Activated CD4-positive, alpha-beta T cell treated with anti-CD3 and anti-CD28 coated beads, Interleukin-2, amount 10 ng/mL, durations not matched to agents 24 days and 14 days (primary cell): ENCODE measurements around the gene HTR3B. TPM values are rescaled to one million over a fixed set of nuclear protein-coding genes. Genes with fewer than 3 reads are reported as not detected.
"Not testable (repeated sequence)": the region's sequence is repeated elsewhere in the genome, so short reads cannot be mapped to it uniquely, and the experiment has no call there.

Experiments used
- DNase-seq: peaks from one replicate; pipeline ENCODE4 v3.0.0; 2022
- H3K27ac Mint-ChIP-seq: one replicate; pipeline ENCODE4 v1.8.0; 2022; ENCODE audit warnings: mild to moderate bottlenecking, mixed read lengths
- H3K27me3 Mint-ChIP-seq: one replicate; pipeline ENCODE4 v1.8.0; 2022; ENCODE audit warnings: mixed read lengths
- H3K36me3 Mint-ChIP-seq: one replicate; pipeline ENCODE4 v1.8.0; 2022; ENCODE audit warnings: low read depth, mild to moderate bottlenecking, mixed read lengths
- H3K4me1 Mint-ChIP-seq: one replicate; pipeline ENCODE4 v1.8.0; 2021; ENCODE audit warnings: mixed read lengths
- H3K4me3 Mint-ChIP-seq: one replicate; pipeline ENCODE4 v1.8.0; 2022; ENCODE audit warnings: mild to moderate bottlenecking, moderate library complexity, mixed read lengths
- H3K9me3 Mint-ChIP-seq: one replicate; pipeline ENCODE4 v1.8.0; 2021; ENCODE audit warnings: mixed read lengths
- intact Hi-C: fragments of 100-400 bp; cut with micrococcal nuclease; formaldehyde crosslinking; loops from one replicate; pipeline ENCODE4 v1.15.1; 2023
- total RNA-seq: library from RNA; stranded (reverse); gene quantifications from 2 replicates; pipeline ENCODE4 v1.2.3, GENCODE V29; 2022

HTR3B gene
- total RNA-seq, 1 donor from 2014 or later = not detected

DNA sequence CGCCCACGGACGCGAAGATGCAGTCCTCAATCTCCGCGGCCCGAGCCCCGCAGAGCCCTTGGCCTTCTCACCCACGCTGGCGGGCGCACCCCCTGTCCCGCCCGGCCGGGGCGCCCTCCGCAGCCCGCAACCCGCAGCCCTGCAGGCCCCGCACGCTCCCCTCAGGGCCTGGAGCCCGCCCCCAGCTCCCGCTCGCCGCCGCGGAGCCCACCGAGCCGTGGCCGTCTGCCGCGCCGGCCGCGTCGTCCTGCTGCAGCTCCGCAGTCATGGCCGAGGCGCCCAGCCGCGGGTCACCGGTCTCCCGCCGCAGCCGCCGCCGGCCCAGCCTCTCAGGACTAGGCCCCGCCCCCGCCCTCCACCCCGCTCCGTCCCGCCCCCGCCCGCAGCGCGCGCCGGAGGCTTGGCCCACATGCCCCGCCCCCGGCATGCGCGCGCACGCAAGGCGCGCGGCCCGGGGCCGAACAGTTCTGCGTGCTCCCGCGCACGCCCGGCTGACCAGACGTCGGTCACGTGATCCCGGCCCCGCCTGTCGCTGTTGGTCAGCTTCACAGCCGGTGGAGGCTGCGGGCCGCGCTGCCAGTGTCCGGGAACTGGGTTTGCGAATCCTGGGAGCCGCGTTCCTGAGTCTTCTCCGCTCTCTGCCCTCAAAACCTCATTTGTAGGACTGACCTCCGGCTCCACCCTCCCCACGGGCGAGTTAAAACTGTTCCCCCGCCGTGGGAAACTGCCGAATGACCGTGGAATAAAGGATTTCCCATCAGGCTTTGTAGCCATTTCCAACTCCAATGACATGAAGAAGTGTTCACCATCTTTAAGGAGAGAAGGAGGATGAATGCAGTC, 29.1 kb upstream of the HTR3B start, which contains the start of gene USP28:
Gene USP28, minus strand, starts transcription at position 339 of the 840 bp plus-strand sequence. Its CDS starts 71 bp downstream, at position 268.
- H3K4me3 Mint-ChIP-seq = peak within 1 kb of the TSS; percentile 91
- peak within 1 kb of the TSS; percentile 96 for H3K27ac Mint-ChIP-seq
- peak; percentile 95 for DNase-seq
- H3K27me3 Mint-ChIP-seq = no peaks in the 10 kb centered on the region
- no peaks in the 10 kb centered on the region for H3K9me3 Mint-ChIP-seq
- H3K4me1 Mint-ChIP-seq = peaks cover 47% of the 10 kb centered on the region
- peaks cover 18% of the 10 kb centered on the region for H3K36me3 Mint-ChIP-seq
- intact Hi-C loops = loop anchor here (1.0 to 10.0 kb wide), 4 partner anchors 103 to 561 kb away; partner anchors contain the start of genes C11orf71, RBM7, TTC12 and ZW10

GRCh38 chr11:113876074-113876797, 28.4 kb upstream of the HTR3B start:
- DNase-seq = peak; percentile 60
- no peaks in the 10 kb centered on the region for H3K9me3 Mint-ChIP-seq
- intact Hi-C loops = loop anchor here (10.0 kb wide), 1 partner anchor 289 kb away; no protein-coding TSS in a partner anchor
- H3K27ac Mint-ChIP-seq = peak overlapping the region; percentile 96
- peaks cover 12% of the 10 kb centered on the region for H3K36me3 Mint-ChIP-seq
- peak overlapping the region; percentile 91 for H3K4me3 Mint-ChIP-seq
- H3K4me1 Mint-ChIP-seq = peaks cover 41% of the 10 kb centered on the region
- no peaks in the 10 kb centered on the region for H3K27me3 Mint-ChIP-seq

DNA sequence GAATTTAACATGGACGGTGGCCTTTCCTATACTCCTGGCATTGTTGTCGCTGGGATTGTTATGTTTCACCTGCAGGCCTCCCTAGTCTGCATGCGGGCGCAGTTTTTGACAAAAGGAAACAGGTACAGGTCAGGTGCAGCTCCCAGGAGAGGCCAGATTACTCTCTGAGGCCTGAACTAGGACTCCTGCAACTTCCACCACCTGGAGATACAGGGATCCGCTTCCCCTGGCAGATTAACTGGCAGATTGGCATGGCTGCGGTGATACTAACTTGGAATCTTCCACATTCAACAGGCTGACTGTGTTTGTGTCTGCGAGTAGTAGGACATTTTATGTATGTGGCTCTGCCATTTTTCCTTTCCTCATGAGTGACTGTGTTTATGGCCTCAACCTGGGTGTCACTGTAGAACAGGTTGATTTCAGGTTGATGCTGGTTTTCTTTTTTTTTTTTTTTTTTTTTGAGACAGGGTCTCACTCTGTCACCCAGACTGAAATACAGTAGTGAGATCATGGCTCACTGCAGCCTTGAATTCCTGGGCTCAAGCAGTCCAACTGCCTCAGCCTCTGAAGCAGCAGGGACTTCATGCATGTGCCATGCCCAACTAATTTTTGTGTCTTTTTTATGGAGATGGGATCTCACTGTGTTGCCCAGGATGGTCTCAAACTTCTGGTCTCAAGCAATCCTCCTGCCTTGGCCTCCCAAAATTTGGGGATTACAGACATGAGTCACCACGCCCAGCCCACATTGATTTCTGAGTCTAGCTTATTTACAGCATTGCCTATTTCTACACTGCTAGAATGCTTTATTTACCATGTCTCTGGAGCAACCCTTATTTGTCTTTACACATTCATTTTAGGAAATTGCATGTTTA, 27.6 kb upstream of the HTR3B start:
- DNase-seq = peak; percentile 61
- intact Hi-C loops = loop anchor here (10.0 kb wide), 1 partner anchor 288 kb away; no protein-coding TSS in a partner anchor
- no peak overlapping the region for H3K27ac Mint-ChIP-seq
- H3K4me3 Mint-ChIP-seq = peak overlapping the region; percentile 91
- no peaks in the 10 kb centered on the region for H3K9me3 Mint-ChIP-seq
- H3K36me3 Mint-ChIP-seq = peaks cover 9% of the 10 kb centered on the region
- H3K4me1 Mint-ChIP-seq = peaks cover 36% of the 10 kb centered on the region
- peaks cover under 1% of the 10 kb centered on the region for H3K27me3 Mint-ChIP-seq

DNA sequence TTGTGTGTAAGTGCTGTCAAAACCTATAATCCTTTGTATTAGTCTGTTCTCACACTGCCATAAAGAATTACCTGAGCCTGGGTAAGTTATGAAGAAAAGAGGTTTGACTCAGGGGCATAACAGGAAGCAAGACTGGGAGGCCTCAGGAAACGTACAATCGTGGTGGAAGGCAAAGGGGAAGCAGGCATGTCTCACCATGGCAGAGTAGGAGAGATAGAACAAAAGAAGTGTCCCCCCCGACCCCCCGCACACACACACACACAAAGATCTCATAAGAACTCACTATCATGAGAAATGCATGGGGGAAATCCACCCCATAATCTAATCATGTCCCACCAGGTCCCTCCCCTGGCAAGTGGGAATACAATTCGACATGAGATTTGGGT, 26.9 kb upstream of the HTR3B start:
- intact Hi-C loops = loop anchor here (10.0 kb wide), 1 partner anchor 287 kb away; no protein-coding TSS in a partner anchor
- peaks cover 31% of the 10 kb centered on the region for H3K4me1 Mint-ChIP-seq
- H3K27me3 Mint-ChIP-seq = peaks cover 2% of the 10 kb centered on the region
- H3K27ac Mint-ChIP-seq = peak overlapping the region; percentile 22
- H3K4me3 Mint-ChIP-seq = no peak overlapping the region
- peaks cover 5% of the 10 kb centered on the region for H3K36me3 Mint-ChIP-seq
- DNase-seq = no peak
- H3K9me3 Mint-ChIP-seq = no peaks in the 10 kb centered on the region

DNA sequence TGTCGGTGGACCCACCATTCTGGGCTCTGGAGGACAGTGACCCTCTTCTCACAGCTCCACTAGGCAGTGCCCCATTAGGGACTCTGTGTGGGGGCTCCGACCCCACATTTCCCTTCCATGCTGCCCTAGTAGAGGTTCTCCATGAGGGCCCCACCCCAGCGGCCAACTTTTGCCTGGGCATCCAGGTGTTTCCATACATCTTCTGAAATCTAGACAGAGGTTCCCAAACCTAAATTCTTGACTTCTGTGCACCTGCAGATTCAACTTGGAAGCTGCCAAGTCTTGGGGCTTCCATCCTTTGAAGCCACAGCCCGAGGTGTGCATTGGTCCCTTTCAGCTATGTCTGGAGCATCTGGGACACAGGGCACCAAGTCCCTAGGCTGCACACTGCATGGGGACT, 25.1 kb upstream of the HTR3B start:
- not testable (repeated sequence) for DNase-seq, H3K9me3 Mint-ChIP-seq, H3K27ac Mint-ChIP-seq, H3K36me3 Mint-ChIP-seq, H3K27me3 Mint-ChIP-seq, H3K4me3 Mint-ChIP-seq
- intact Hi-C loops = loop anchor here (10.0 kb wide), 1 partner anchor 285 kb away; no protein-coding TSS in a partner anchor
- H3K4me1 Mint-ChIP-seq = peaks cover 20% of the 10 kb centered on the region

GRCh38 chr11:113880971-113881370, 23.6 kb upstream of the HTR3B start:
- DNase-seq = no peak
- Mint-ChIP-seq H3K4me3 (no peak overlapping the region), H3K27ac (no peak overlapping the region), H3K9me3 (no peaks in the 10 kb centered on the region), H3K27me3 (peaks cover 2% of the 10 kb centered on the region), H3K36me3 (no peaks in the 10 kb centered on the region), H3K4me1 (peaks cover 15% of the 10 kb centered on the region)
- intact Hi-C loops = no loop called here

DNA sequence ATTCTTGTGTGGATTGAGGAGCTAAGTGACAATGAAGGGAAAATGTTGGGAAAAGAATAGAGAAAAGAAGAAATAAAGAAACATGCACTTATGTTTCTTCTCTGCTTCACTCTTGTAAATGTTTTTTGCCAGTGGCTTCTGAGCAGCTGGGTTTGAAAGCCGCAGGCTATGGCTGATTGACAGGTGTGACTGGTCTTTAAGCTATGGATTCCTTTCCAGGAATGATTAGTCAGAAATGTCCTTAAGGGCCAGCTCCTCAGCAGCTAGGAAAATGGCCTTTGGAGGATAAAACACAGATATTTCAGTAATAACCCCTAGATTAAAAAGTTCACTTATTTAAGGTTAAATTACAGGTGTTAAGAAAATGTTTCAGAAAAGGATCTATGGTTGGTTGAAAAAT, 22.7 kb upstream of the HTR3B start:
- intact Hi-C loops = no loop called here
- peaks cover 9% of the 10 kb centered on the region for H3K4me1 Mint-ChIP-seq
- H3K27me3 Mint-ChIP-seq = peaks cover 2% of the 10 kb centered on the region
- no peak for DNase-seq
- no peak overlapping the region for H3K27ac Mint-ChIP-seq
- H3K9me3 Mint-ChIP-seq = no peaks in the 10 kb centered on the region
- no peak overlapping the region for H3K4me3 Mint-ChIP-seq
- H3K36me3 Mint-ChIP-seq = no peaks in the 10 kb centered on the region

- Mint-ChIP-seq H3K9me3 (no peaks in the 10 kb centered on the region), H3K36me3 (no peaks in the 10 kb centered on the region), H3K27ac (no peak overlapping the region), H3K4me1 (no peaks in the 10 kb centered on the region), H3K4me3 (no peak overlapping the region), H3K27me3 (peaks cover 2% of the 10 kb centered on the region)
- intact Hi-C loops = no loop called here
- DNase-seq = no peak
Observed at GRCh38 chr11:113884361-113884836, 20.2 kb upstream of the HTR3B start.

- no peaks in the 10 kb centered on the region for H3K36me3 Mint-ChIP-seq
- H3K9me3 Mint-ChIP-seq = no peaks in the 10 kb centered on the region
- no peak overlapping the region for H3K27ac Mint-ChIP-seq
- H3K27me3 Mint-ChIP-seq = peaks cover 2% of the 10 kb centered on the region
- intact Hi-C loops = no loop called here
- no peak for DNase-seq
- no peaks in the 10 kb centered on the region for H3K4me1 Mint-ChIP-seq
- no peak overlapping the region for H3K4me3 Mint-ChIP-seq
Observed at GRCh38 chr11:113885897-113886296, 18.7 kb upstream of the HTR3B start.

- Mint-ChIP-seq H3K9me3 (no peaks in the 10 kb centered on the region), H3K36me3 (no peaks in the 10 kb centered on the region), H3K4me1 (no peaks in the 10 kb centered on the region), H3K27ac (no peak overlapping the region), H3K27me3 (no peaks in the 10 kb centered on the region), H3K4me3 (no peak overlapping the region)
- intact Hi-C loops = no loop called here
- no peak for DNase-seq
Observed at GRCh38 chr11:113888848-113889247, 15.7 kb upstream of the HTR3B start.

- no peak for DNase-seq
- H3K4me3 Mint-ChIP-seq = no peak overlapping the region
- H3K27me3 Mint-ChIP-seq = peaks cover 2% of the 10 kb centered on the region
- no peaks in the 10 kb centered on the region for H3K9me3 Mint-ChIP-seq
- no peak overlapping the region for H3K27ac Mint-ChIP-seq
- H3K36me3 Mint-ChIP-seq = no peaks in the 10 kb centered on the region
- intact Hi-C loops = no loop called here
- peaks cover 1% of the 10 kb centered on the region for H3K4me1 Mint-ChIP-seq
Observed at GRCh38 chr11:113894421-113894996, 10.1 kb upstream of the HTR3B start.

DNA sequence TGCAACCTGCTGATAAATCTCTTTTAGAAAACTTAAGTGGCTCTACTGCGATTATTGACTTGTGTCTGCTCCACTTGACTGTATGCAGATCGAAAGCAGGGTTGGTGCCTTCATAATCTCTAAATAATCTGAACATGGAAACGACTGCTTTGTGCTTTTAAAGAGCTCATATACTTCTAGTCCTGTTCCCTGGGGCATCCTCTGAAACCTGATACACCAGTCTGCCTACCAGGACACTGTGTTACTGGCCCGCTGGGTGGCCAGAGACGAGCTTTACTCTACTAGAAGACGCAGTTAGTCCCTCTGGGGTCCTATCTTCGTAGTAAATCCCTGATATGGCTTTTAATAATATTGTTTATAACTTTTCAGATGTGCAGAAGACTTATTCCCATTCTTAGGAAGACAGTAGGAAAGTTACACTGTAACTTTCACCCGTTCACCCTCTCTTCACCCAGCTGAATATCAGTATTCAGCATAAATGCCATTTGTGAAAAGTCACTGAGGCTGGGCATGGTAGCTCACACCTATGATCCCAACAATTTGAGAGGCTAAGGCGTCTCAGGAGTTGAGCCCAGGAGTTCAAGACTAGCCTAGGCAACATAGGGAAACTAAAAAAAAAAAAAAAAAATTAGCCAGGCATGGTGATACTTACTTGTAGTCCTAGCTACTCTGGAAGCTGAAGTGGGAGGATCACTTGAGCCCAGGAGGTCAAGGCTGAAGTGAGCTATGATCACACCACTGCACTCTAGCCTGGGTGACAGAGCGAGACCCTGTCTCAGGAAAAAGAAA, 9.0 kb upstream of the HTR3B start:
- peaks cover 2% of the 10 kb centered on the region for H3K27me3 Mint-ChIP-seq
- H3K9me3 Mint-ChIP-seq = no peaks in the 10 kb centered on the region

More for the DNA sequence above, 9.0 kb upstream of the HTR3B start:
- no peaks in the 10 kb centered on the region for H3K36me3 Mint-ChIP-seq
- intact Hi-C loops = loop anchor here (1.0 kb wide), 1 partner anchor 366 kb away; no protein-coding TSS in a partner anchor
- no peak for DNase-seq
- H3K4me1 Mint-ChIP-seq = peaks cover 1% of the 10 kb centered on the region
- no peak overlapping the region for H3K4me3 Mint-ChIP-seq
- H3K27ac Mint-ChIP-seq = no peak overlapping the region
